ENCODE measurements around the gene KRTAP1-3.

DNA sequence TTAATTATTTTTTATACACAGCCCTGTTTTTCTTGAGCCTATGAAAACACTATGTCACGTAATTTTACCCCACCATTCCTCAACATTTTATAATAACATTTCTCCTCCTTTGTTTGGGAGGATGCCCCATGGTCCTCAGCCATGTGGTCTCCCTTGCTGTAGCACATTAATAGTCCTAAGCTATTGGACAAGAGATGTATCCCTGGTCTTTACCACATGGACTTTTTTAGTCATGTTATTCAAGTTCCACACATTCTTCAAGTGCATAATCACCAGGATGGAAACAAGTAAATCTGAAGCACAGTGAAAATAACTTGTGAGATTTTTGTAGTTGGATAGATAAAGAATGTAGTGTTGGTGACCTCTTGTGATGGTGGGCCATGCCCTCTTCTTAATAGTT, 27.3 kb upstream of the KRTAP1-3 start:
- TF ChIP-seq, protein P1, sequence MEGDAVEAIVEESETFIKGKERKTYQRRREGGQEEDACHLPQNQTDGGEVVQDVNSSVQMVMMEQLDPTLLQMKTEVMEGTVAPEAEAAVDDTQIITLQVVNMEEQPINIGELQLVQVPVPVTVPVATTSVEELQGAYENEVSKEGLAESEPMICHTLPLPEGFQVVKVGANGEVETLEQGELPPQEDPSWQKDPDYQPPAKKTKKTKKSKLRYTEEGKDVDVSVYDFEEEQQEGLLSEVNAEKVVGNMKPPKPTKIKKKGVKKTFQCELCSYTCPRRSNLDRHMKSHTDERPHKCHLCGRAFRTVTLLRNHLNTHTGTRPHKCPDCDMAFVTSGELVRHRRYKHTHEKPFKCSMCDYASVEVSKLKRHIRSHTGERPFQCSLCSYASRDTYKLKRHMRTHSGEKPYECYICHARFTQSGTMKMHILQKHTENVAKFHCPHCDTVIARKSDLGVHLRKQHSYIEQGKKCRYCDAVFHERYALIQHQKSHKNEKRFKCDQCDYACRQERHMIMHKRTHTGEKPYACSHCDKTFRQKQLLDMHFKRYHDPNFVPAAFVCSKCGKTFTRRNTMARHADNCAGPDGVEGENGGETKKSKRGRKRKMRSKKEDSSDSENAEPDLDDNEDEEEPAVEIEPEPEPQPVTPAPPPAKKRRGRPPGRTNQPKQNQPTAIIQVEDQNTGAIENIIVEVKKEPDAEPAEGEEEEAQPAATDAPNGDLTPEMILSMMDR (IDR thresholded peaks at IDR 0.05): no peak
- TF ChIP-seq ZNF302 (CRISPR knock-in tag; IDR thresholded peaks at IDR 0.05): no peak
